Osteocyte (in vitro differentiated cells): Measurements from ENCODE around the gene CARD10. TPM values are rescaled to one million over a fixed set of nuclear protein-coding genes. Genes with fewer than 3 reads are reported as not detected.

ENCODE experiments used
- DNase-seq: peaks from one replicate; pipeline ENCODE4 v3.0.0; 2021; ENCODE audit warnings: mixed read lengths; ENCODE audit not compliant: unreplicated experiment; ENCODE audit errors: extremely low spot score
- H3K27ac Mint-ChIP-seq: one replicate; pipeline ENCODE4 v1.8.0; 2021; ENCODE audit warnings: mild to moderate bottlenecking, mixed read lengths; ENCODE audit not compliant: unreplicated experiment
- H3K27me3 Mint-ChIP-seq: one replicate; pipeline ENCODE4 v1.8.0; 2021; ENCODE audit warnings: mixed read lengths; ENCODE audit not compliant: unreplicated experiment
- H3K36me3 Mint-ChIP-seq: one replicate; pipeline ENCODE4 v1.8.0; 2021; ENCODE audit warnings: mixed read lengths; ENCODE audit not compliant: unreplicated experiment
- H3K4me1 Mint-ChIP-seq: one replicate; pipeline ENCODE4 v1.8.0; 2021; ENCODE audit warnings: mixed read lengths; ENCODE audit not compliant: unreplicated experiment
- H3K4me3 Mint-ChIP-seq: one replicate; pipeline ENCODE4 v1.8.0; 2021; ENCODE audit warnings: mild to moderate bottlenecking, moderate library complexity, mixed read lengths; ENCODE audit not compliant: unreplicated experiment
- H3K9me3 Mint-ChIP-seq: one replicate; pipeline ENCODE4 v1.8.0; 2021; ENCODE audit warnings: mixed read lengths; ENCODE audit not compliant: unreplicated experiment
- CTCF ChIP-seq: fragments of 200-600 bp; sonication (generic); IDR thresholded peaks from 2 replicates; pipeline ENCODE4 v1.5.0; 2021; ENCODE audit warnings: antibody characterized with exemption, mild to moderate bottlenecking, moderate library complexity
- total RNA-seq: library from RNA; stranded (reverse); gene quantifications from 2 replicates; pipeline ENCODE4 v1.2.1, GENCODE V29; 2021

The CARD10 gene
- total RNA-seq, 1 donor from 2014 or later = 31.5 TPM

GRCh38 chr22:37498289-37498909 lies 20.8 kb downstream of the CARD10 start:
- Mint-ChIP-seq H3K4me3 (no peak overlapping the region), H3K27ac (peak overlapping the region; percentile 18), H3K9me3 (no peaks in the 10 kb centered on the region), H3K36me3 (peaks cover 14% of the 10 kb centered on the region), H3K4me1 (peaks cover 67% of the 10 kb centered on the region), H3K27me3 (no peaks in the 10 kb centered on the region)
- DNase-seq = no peak
- TF ChIP-seq CTCF = peak; percentile 52

GRCh38 chr22:37497062-37497599 lies 22.1 kb downstream of the CARD10 start:
- H3K36me3 Mint-ChIP-seq = peaks cover 20% of the 10 kb centered on the region
- no peak for TF ChIP-seq CTCF
- no peak for DNase-seq
- no peaks in the 10 kb centered on the region for H3K27me3 Mint-ChIP-seq
- H3K4me3 Mint-ChIP-seq = no peak overlapping the region
- H3K4me1 Mint-ChIP-seq = peaks cover 66% of the 10 kb centered on the region
- H3K27ac Mint-ChIP-seq = peak overlapping the region; percentile 78
- H3K9me3 Mint-ChIP-seq = no peaks in the 10 kb centered on the region

GRCh38 chr22:37496651-37497050 lies 22.6 kb downstream of the CARD10 start:
- DNase-seq = no peak
- H3K4me1 Mint-ChIP-seq = peaks cover 61% of the 10 kb centered on the region
- no peak for TF ChIP-seq CTCF
- peak overlapping the region; percentile 78 for H3K27ac Mint-ChIP-seq
- H3K36me3 Mint-ChIP-seq = peaks cover 20% of the 10 kb centered on the region
- H3K9me3 Mint-ChIP-seq = no peaks in the 10 kb centered on the region
- H3K27me3 Mint-ChIP-seq = no peaks in the 10 kb centered on the region
- H3K4me3 Mint-ChIP-seq = no peak overlapping the region

GRCh38 chr22:37493979-37494378 lies 25.2 kb downstream of the CARD10 start:
- H3K4me1 Mint-ChIP-seq = peaks cover 34% of the 10 kb centered on the region
- no peaks in the 10 kb centered on the region for H3K27me3 Mint-ChIP-seq
- peaks cover 29% of the 10 kb centered on the region for H3K36me3 Mint-ChIP-seq
- no peak overlapping the region for H3K27ac Mint-ChIP-seq
- H3K9me3 Mint-ChIP-seq = no peaks in the 10 kb centered on the region
- no peak overlapping the region for H3K4me3 Mint-ChIP-seq
- TF ChIP-seq CTCF = no peak
- no peak for DNase-seq

GRCh38 chr22:37492428-37493344 lies 26.5 kb downstream of the CARD10 start:
- Mint-ChIP-seq H3K27me3 (no peaks in the 10 kb centered on the region), H3K9me3 (no peaks in the 10 kb centered on the region), H3K27ac (peak overlapping the region; percentile 7), H3K36me3 (peaks cover 29% of the 10 kb centered on the region), H3K4me1 (peaks cover 23% of the 10 kb centered on the region), H3K4me3 (no peak overlapping the region)
- TF ChIP-seq CTCF = peak; percentile 51
- DNase-seq = no peak
